Activated CD4-positive, CD25-positive, alpha-beta regulatory T cell treated with anti-CD3 and anti-CD28 coated beads, Interleukin-2, amount 50 U/mL, for 72 hours (primary cell): ENCODE data around the gene CPB1.

Experiments used
- DNase-seq: peaks from one replicate; pipeline ENCODE4 v3.0.0; 2021

Gene CPB1

GRCh38 chr3:148833223-148833622 lies 5.6 kb downstream of the CPB1 start:
- no peak for DNase-seq

GRCh38 chr3:148839805-148840204 lies 12.2 kb downstream of the CPB1 start:
- no peak for DNase-seq

DNA sequence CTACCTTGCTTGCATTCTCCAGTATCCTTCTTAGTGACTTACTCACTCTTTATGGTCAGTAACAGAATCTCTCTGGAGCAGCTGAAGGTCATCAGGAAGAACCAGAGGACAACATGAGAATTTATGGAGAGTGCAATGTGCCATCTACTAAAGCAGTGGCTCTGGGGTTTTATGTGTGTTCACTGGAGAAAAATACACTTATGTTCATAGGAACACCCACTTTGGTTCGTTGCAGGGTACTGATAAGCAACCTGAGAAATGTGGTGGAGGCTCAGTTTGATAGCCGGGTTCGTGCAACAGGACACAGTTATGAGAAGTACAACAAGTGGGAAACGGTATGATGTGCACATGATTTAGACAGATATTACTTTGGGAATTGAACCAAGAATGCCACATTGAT lies 12.8 kb downstream of the CPB1 start:
- no peak for DNase-seq

GRCh38 chr3:148845756-148846395 lies 18.3 kb downstream of the CPB1 start:
- no peak for DNase-seq

- no peak for DNase-seq
These were observed 19.7 kb downstream of the CPB1 start for GRCh38 chr3:148847351-148847750.

DNA sequence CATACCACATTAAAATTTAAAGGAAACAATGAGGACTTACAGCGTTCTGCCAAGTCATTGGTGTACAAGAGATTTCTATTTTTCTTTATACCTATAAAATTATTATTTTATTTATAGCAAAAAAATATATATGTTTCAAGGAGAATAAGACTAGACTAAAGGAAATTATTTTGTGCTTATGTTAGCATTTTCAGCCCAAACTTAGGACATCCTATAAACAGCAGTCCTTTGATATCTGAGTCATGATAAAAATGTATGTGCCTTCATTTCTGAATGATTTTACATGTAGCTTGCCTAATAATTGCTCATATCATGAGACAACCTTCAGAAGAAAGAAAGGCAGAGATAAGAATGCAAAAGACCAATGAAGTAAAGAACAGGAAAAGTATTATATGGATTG lies 20.8 kb downstream of the CPB1 start:
- DNase-seq = no peak

DNA sequence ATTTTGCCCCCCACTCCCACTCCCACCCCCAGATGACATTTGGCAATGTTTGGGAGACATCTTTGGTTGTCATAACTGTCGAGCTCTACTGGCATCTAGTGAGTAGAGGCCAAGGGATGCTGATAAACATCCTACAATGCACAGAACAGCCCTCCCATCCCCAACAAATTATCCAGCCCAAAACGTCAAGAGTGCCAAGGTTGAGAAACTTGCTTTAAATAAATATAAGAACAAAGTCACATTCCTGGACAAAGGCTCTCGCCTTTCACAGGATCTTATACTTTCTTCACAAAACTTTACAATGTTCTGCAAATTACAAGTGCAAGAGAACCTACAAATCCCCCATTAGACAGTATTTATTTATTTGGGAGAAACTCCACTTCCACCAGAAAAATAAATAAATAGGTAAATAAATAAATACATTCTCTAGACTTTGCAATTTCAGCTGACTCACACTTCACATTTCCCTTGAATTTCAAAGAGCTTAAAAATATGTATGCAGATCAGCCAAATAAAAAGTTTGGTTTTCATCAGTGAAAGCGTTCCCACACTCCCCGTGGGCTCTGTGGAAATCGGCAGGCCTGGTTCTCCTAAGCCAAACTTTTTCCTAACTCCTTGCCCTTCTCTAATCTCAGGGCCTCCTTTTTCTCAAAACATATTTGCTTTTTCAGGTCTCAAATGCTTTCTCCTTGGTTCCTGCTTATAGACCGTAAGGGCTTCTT lies 24.8 kb downstream of the CPB1 start:
- DNase-seq = no peak

DNA sequence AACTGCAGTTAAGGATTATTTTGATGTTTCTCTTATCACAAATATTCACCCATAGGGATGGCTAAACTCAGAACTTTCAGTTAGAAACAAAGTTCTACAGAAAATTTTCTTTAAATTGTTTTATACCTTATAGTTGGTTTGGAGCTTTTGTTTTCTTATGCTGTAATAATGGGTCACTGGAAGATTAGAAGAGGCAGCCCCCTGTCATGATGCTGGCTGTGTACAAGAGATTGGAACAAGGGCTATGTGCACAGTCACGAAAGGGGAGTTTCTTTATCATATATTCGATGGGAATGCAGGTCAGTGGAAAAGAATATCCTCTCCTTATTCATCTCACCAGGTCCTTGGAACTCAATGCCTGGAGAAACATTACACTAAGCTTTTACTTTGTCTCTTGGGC lies 25.5 kb downstream of the CPB1 start:
- DNase-seq = no peak

DNA sequence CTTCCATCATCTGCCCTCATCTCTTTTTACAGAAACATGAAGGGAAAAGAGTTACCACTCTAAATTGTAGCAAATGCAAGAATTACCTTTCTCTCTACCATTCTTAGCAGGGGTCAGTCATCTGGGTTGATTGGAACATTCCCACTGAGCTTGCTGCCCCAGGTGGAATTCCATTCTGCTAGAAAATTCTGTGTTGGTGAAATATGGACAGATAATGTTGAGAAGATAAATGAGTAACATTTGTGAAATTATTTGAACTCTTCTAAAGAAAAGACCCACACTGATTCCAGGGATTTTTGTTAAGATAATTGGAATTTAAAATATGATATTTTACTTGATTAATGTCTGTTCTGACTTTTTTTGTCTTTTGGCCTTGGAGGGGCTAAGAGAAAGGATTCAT lies 26.4 kb downstream of the CPB1 start:
- DNase-seq = no peak

DNA sequence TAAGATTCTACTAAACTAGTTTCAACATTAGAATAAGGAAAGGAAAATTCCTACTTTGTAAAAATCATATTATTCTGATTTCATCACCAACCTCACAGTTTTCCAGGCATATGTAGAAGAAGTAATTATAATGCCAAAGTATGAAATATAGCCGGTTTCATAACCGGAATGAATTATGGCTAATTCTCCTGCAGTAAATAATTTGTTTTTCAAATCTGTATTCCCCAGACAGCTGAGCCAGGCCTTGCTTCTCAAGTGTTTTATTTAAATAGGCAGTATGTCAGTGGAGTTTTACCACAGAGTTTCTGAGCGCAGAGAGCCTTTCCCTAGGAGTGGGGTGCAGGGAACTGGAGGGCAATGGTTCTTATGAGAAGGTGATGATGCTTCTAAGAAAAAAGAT lies 28.8 kb downstream of the CPB1 start:
- no peak for DNase-seq

- no peak for DNase-seq
These were observed 29.7 kb downstream of the CPB1 start for GRCh38 chr3:148857316-148857715.

- DNase-seq = no peak
These were observed 33.8 kb downstream of the CPB1 start for GRCh38 chr3:148861277-148861869.

DNA sequence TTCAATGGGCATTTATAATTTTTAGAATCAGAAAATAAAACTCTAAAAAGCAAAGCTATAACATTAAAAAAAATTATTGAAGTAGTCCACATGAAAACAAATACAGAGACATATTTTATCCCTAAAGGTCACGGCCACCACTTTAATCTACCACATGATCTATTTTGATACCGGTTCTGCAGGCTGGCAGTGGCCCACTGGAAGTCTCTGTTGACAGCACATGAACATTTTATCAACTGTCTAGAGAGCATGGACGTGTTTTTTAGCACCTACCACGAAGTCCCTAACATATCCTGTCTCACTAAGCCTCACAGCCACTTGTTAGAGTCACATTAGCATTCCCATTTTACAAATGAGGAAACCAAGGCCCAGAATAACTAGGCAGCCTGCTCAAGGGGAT lies 35.7 kb downstream of the CPB1 start:
- no peak for DNase-seq

DNA sequence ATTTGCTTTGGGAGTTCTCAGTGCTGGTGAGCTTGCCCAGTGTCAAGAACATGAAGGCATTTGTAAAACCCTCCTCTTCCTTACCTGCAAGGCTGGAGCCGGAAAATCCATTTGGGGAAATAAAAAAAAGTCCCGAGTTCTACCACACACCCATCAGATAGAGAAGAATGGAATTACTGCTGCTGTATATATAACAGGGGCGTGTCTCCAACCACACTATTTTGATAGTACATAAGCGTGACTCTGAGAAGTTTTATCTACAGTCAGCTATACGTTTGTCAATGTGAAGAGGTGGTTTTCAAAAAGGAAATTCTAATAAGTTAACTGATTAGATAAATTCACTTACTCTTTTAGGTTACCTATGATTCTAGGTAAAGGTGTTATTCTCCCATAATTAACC lies 36.2 kb downstream of the CPB1 start:
- DNase-seq = no peak

DNA sequence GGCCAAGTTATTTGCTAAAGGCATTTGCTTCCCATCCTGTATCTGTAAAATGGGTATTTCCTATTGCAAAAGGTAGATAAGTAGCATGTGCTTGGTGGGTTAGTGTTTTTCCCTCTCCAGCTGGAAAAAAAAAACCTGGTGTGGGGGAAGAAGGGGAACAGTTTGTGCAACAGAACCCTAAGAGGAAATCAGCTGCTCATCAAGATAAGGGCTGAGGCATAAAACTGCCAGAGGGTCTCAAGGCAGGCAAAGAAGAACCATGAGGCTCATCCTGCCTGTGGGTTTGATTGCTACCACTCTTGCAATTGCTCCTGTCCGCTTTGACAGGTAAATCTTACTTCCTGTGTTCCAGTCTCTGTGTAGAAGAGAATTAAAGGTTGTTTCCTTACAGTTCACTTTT lies 37.4 kb downstream of the CPB1 start, which contains the start of gene CPA3:
Gene CPA3, plus strand, starts transcription at position 248 of the 400 bp plus-strand sequence. Its CDS starts 12 bp downstream, at position 260.
- no peak for DNase-seq

DNA sequence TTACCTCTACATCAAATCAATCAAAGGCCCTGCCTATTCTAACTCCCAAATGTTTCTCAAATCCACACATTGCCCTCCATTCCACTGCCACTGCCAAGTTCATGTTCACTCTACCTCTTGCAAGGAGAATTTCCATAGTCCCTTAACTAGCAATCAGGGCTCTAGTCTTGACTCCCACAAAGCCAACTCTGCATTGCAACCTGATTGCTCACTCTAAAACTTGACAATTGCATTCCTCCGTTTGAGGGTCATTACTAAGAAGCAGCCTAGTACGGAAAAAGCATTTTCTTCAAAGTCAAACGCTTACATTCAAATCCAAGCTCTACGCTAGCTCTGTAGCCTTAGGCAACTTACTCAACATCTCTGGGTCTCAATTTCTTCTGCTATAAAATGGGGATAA lies 38.6 kb downstream of the CPB1 start:
- DNase-seq = no peak

DNA sequence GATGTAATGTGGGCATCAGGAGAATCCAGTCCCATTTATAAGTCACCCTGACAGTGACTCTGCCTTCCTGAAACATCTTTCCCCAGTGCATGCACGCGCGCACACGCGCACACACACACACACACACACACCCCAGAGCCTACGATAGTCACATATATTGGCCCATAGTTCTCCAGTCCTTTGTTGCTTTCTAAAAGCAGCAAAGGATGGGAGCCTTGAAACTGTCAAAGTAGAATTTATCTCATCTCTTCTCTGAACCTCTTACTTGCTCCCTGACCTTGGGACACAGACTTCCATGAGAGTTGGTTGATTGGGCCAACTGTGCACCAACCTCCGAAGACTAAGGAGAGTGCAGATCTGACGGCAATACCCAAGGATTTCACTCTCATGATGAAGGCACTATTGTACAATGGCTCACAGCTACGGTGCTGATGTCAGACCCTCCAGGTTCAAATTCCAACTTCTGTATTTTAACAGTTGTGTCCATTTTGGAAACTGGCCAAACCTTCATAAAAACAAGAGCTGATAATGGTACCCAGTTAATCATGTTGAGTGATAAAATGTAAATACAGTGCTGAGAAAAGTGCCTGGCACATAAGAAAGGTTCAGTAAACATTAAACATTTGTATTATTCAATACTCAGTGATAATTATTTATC lies 45.8 kb downstream of the CPB1 start:
- no peak for DNase-seq

GRCh38 chr3:148873977-148874376 lies 46.4 kb downstream of the CPB1 start:
- no peak for DNase-seq

GRCh38 chr3:148878095-148878494 lies 50.5 kb downstream of the CPB1 start:
- DNase-seq = no peak

- no peak for DNase-seq
These were observed 51.6 kb downstream of the CPB1 start for GRCh38 chr3:148879256-148879655.

DNA sequence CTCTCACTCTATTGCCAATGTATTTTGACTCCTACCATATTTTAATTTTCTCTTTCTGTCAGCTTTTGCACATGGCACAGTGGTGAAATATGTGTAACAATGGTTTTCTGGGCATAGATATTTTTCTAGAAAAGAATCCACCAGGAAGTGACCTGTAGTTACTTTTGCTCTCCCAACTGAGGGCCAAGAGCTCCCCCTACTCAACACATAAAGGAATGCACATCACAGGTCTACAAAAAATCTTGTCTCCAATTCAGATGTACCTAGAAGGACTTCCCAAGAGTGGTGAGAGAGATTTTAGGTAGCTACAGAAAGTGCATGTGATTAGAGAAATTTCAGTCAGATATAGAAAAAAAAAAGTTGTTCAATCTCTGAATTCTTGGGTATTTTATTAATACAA lies 53.1 kb downstream of the CPB1 start:
- no peak for DNase-seq

DNA sequence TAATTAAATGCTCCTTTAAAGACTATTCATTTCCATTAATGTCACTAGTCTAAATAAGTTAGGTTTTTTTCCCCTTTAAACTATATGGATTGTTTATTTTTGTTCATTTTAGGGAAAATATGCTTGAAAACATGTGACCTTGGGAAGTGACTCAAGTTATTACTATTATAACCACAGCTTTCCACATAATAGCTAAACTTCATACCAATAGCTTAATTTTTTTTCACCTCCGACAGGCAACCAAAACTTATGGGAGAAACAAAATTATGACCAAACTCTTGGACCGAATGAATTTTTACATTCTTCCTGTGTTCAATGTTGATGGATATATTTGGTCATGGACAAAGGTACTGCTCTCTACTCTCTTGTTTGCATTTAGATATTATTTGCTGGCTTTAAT lies 53.7 kb downstream of the CPB1 start:
- no peak for DNase-seq

GRCh38 chr3:148882288-148882687 lies 54.7 kb downstream of the CPB1 start:
- no peak for DNase-seq

GRCh38 chr3:148883163-148883562 lies 55.6 kb downstream of the CPB1 start:
- no peak for DNase-seq
